Measurements from ENCODE around the gene F8.

DNA sequence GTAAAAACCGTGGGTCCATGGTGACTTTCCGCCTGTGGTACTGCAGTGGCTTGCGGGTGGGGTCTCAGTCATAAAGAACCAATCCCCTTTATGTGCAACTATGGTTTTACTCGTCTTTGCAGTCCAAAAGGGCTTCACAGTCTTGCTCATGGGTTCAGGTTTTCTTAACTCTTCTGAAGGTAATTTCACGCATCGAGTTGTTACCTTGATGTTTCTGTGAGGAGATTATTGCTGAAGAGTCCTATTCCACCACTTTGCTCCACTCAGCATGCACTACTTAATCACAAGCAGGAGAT is 41.5 kb downstream of the F8 start:
- TF ChIP-seq, protein P1, sequence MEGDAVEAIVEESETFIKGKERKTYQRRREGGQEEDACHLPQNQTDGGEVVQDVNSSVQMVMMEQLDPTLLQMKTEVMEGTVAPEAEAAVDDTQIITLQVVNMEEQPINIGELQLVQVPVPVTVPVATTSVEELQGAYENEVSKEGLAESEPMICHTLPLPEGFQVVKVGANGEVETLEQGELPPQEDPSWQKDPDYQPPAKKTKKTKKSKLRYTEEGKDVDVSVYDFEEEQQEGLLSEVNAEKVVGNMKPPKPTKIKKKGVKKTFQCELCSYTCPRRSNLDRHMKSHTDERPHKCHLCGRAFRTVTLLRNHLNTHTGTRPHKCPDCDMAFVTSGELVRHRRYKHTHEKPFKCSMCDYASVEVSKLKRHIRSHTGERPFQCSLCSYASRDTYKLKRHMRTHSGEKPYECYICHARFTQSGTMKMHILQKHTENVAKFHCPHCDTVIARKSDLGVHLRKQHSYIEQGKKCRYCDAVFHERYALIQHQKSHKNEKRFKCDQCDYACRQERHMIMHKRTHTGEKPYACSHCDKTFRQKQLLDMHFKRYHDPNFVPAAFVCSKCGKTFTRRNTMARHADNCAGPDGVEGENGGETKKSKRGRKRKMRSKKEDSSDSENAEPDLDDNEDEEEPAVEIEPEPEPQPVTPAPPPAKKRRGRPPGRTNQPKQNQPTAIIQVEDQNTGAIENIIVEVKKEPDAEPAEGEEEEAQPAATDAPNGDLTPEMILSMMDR (IDR thresholded peaks at IDR 0.05), result no peak
- TF ChIP-seq POLR2AphosphoS5 (IDR thresholded peaks at IDR 0.05), result no peak
